B cell (primary cell): ENCODE data around the gene CCR3. TPM values are rescaled to one million over a fixed set of nuclear protein-coding genes. Genes with fewer than 3 reads are reported as not detected.

ENCODE experiments used
- ATAC-seq: fragments of 200-7000 bp; cut with Tn5 transposase; one replicate; pipeline ENCODE4 v1.10.0; 2021; ENCODE audit warnings: low read depth, mild to moderate bottlenecking, moderate number of reproducible peaks, moderate library complexity
- CTCF ChIA-PET: fragments of 350-600 bp; sonication (Branson Sonifier 250); formaldehyde crosslinking; loops from one replicate; lab custom pipeline; 2021; ENCODE audit warnings: antibody characterized with exemption, inconsistent platforms; lab: Charles Lee
- POLR2A ChIA-PET: fragments of 350-600 bp; sonication (Branson Sonifier 250); formaldehyde crosslinking; loops from one replicate; lab custom pipeline; 2021; ENCODE audit warnings: antibody characterized with exemption; lab: Charles Lee
- DNase-seq: peaks from one replicate; pipeline ENCODE4 v3.0.0; 2013
- H2AFZ ChIP-seq: 2 replicates; pipeline ENCODE4 v1.6.1; 2012; ENCODE audit warnings: mild to moderate bottlenecking, low read depth, low read length; ENCODE audit not compliant: insufficient read depth, poor library complexity, severe bottlenecking
- H3K27ac ChIP-seq, 2 donors: 1 replicate in 1 of 2; 2 replicates in 1 of 2; pipeline ENCODE4 v1.5.1; 2012 to 2013; ENCODE audit warnings: low read length in 2 of 2, mild to moderate bottlenecking in 2 of 2, moderate library complexity in 1 of 2
- H3K27me3 ChIP-seq, 4 experiments: fragments of 200-600 bp in 1 of 4; sonication (generic) in 1 of 4; replicated peaks in 1 of 4; 1 replicate in 2 of 4; 2 replicates in 2 of 4; pipeline versions ENCODE4 v1.6.1 to v1.7.0; 2013 to 2016; ENCODE audit warnings: low read length in 3 of 4, mild to moderate bottlenecking in 2 of 4, mixed read lengths in 1 of 4, moderate library complexity in 1 of 4; ENCODE audit not compliant: insufficient read depth in 4 of 4, control insufficient read depth in 3 of 4; ENCODE audit errors: control extremely low read depth in 1 of 4
- H3K36me3 ChIP-seq, 2 experiments: replicated peaks in 1 of 2; 1 replicate in 1 of 2; 2 replicates in 1 of 2; pipeline versions ENCODE4 v1.6.1 to v1.7.1; 2013; ENCODE audit warnings: low read length in 1 of 2; ENCODE audit not compliant: insufficient read depth in 2 of 2, control insufficient read depth in 1 of 2; ENCODE audit errors: control extremely low read depth in 1 of 2, extremely low read depth in 1 of 2
- H3K4me1 ChIP-seq, 2 donors: fragments of 200-600 bp in 1 of 2; sonication (generic) in 1 of 2; 1 replicate in 1 of 2; 2 replicates in 1 of 2; pipeline versions ENCODE4 v1.5.1 to v1.6.1; 2013 to 2017; ENCODE audit warnings: low read length in 2 of 2; ENCODE audit not compliant: control insufficient read depth in 2 of 2, insufficient read depth in 2 of 2
- H3K4me2 ChIP-seq: replicated peaks from 2 replicates; pipeline ENCODE3; 2012; ENCODE audit warnings: mild to moderate bottlenecking, low read depth, low read length; ENCODE audit not compliant: poor library complexity, severe bottlenecking
- H3K4me3 ChIP-seq, 5 experiments: fragments of 200-600 bp in 1 of 5; sonication (generic) in 1 of 5; 1 replicate in 3 of 5; 2 replicates in 2 of 5; pipeline versions ENCODE4 v1.5.1 to v1.7.0; 2011 to 2016; ENCODE audit warnings: low read length in 4 of 5, mild to moderate bottlenecking in 4 of 5, low read depth in 2 of 5, control low read depth in 1 of 5, moderate library complexity in 1 of 5; ENCODE audit not compliant: insufficient read depth in 1 of 5; ENCODE audit errors: control extremely low read depth in 1 of 5, extremely low read depth in 1 of 5
- H3K79me2 ChIP-seq: fragments of 200-600 bp; sonication (generic); one replicate; pipeline ENCODE4 v1.6.0; 2016; ENCODE audit warnings: low read length; ENCODE audit not compliant: control insufficient read depth, insufficient read depth
- H3K9ac ChIP-seq: fragments of 200-600 bp; sonication (generic); 2 replicates; pipeline ENCODE4 v1.6.1; 2017; ENCODE audit warnings: mild to moderate bottlenecking, low read length, moderate library complexity
- H3K9me3 ChIP-seq, 3 donors: one replicate each; pipeline versions ENCODE4 v1.6.1 to v1.7.1; 2013; ENCODE audit warnings: low read length in 2 of 3; ENCODE audit not compliant: control insufficient read depth in 2 of 3, insufficient read depth in 1 of 3; ENCODE audit errors: control extremely low read depth in 1 of 3
- H4K20me1 ChIP-seq: 2 replicates; pipeline ENCODE4 v1.6.0; 2012; ENCODE audit warnings: mild to moderate bottlenecking, low read length; ENCODE audit not compliant: insufficient read depth, control insufficient read depth, poor library complexity, severe bottlenecking
- H3K27ac Mint-ChIP-seq: one replicate; pipeline ENCODE4 v1.8.0; 2021; ENCODE audit warnings: mixed read lengths
- H3K27me3 Mint-ChIP-seq: one replicate; pipeline ENCODE4 v1.8.0; 2021; ENCODE audit warnings: mixed read lengths
- H3K4me1 Mint-ChIP-seq: one replicate; pipeline ENCODE4 v1.8.0; 2021; ENCODE audit warnings: mixed read lengths
- H3K4me3 Mint-ChIP-seq: one replicate; pipeline ENCODE4 v1.8.0; 2021; ENCODE audit warnings: mixed read lengths
- H3K9me3 Mint-ChIP-seq: one replicate; pipeline ENCODE4 v1.8.0; 2022; ENCODE audit warnings: mixed read lengths; ENCODE audit not compliant: insufficient read depth
- EZH2 ChIP-seq: IDR thresholded peaks from 2 replicates; pipeline ENCODE4 v1.6.1; 2012; ENCODE audit warnings: borderline replicate concordance, low read depth, mild to moderate bottlenecking, moderate library complexity, low read length; ENCODE audit not compliant: insufficient read depth, poor library complexity, severe bottlenecking
- WGBS: methylation state at CpG from one replicate; pipeline ENCODE4 v1.1.5; 2013; ENCODE audit warnings: missing lambda C conversion rate; ENCODE audit not compliant: insufficient coverage; 5-methylcytosine and 5-hydroxymethylcytosine counted together
- intact Hi-C: fragments of 100-400 bp; cut with micrococcal nuclease; formaldehyde crosslinking; loops from one replicate; pipeline ENCODE4 v1.10.0; 2022
- polyA plus RNA-seq: library from polyadenylated mRNA; depleted of rRNA; stranded (reverse); fragments of >200 nt; gene quantifications from 2 replicates; pipeline ENCODE4 v1.2.3, GENCODE V29; 2012
- total RNA-seq, 2 donors: library from RNA; stranded (reverse); fragments of 120-200 nt in 1 of 2; gene quantifications; 1 replicate in 1 of 2; 2 replicates in 1 of 2; pipeline versions ENCODE4 v1.2.3 to v1.2.4, GENCODE V29; 2013 to 2022
- TF ChIP-seq, protein P1 (sequence below): fragments of 200-600 bp; IDR thresholded peaks from one replicate; pipeline ENCODE4 v1.8.0; 2022; ENCODE audit warnings: antibody characterized with exemption, mild to moderate bottlenecking

The CCR3 gene
- total and polyA plus RNA-seq, 2 donors (not counting 1 experiment from before 2014, with no cell fraction given) = 0.19 TPM; not detected in 1

DNA sequence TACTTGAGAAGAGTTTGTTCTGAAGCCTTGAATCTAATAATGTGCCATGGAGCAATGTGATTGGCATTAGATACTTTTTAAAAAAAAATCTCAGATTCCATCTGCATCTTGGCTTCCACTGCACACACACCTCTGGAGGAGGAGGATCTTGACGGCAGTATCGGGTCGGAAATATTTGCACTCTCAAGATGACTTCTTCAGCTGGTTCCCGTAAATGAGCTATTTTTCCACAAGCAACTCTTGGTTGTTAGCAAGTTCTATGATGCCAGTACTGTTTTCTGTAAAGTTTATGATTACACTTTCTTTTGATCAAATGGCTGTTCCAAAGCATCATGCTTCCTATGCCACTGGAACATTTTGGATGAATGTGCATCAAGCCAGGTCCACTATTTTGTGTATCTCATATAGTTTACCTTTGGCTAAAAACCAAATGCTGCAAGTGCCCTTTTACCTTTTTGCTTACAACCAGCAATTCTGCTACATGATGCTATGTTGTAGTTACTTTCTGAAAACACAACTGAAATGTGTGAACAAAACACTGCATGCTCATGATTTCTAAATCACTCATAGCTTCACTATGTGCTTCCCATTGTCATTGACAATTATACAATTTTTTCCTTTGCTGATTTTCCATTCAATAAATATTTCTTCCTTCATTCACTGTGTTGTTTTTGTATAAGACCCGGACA, 43.8 kb downstream of the CCR3 start:
- H3K9me3 Mint-ChIP-seq = no peaks in the 10 kb centered on the region
- H3K27me3 Mint-ChIP-seq = no peaks in the 10 kb centered on the region
- Histone ChIP-seq H3K4me1 (peaks cover 12 to 15% of the 10 kb centered on the region in 2 donors), H3K27me3 (no peaks in the 10 kb centered on the region), H3K9me3 (no peaks in the 10 kb centered on the region), H3K36me3 (no peaks in the 10 kb centered on the region), H3K79me2 (no peaks in the 10 kb centered on the region), H3K27ac (no peak overlapping the region), H2AFZ (no peak overlapping the region), H4K20me1 (no peaks in the 10 kb centered on the region), H3K9ac (no peak overlapping the region), H3K4me3 (no peak overlapping the region), H3K4me2 (no peak overlapping the region)
- ATAC-seq = no peak
- intact Hi-C loops = loop anchor here (5.0 kb wide), 1 partner anchor 36 kb away; no protein-coding TSS in a partner anchor
- ChIA-PET POLR2A (no interaction called here), CTCF (interaction anchor here (1.5 to 1.6 kb wide), 2 partner anchors 10 to 82 kb away, joined by 6 to 10 read pairs; no protein-coding TSS in a partner anchor)
- 100% methylated on average over 1 of the region's 5 CpGs for WGBS
- DNase-seq = no peak
- peaks cover 20% of the 10 kb centered on the region for H3K4me1 Mint-ChIP-seq
- TF ChIP-seq EZH2 = no peak
- TF ChIP-seq, protein P1, sequence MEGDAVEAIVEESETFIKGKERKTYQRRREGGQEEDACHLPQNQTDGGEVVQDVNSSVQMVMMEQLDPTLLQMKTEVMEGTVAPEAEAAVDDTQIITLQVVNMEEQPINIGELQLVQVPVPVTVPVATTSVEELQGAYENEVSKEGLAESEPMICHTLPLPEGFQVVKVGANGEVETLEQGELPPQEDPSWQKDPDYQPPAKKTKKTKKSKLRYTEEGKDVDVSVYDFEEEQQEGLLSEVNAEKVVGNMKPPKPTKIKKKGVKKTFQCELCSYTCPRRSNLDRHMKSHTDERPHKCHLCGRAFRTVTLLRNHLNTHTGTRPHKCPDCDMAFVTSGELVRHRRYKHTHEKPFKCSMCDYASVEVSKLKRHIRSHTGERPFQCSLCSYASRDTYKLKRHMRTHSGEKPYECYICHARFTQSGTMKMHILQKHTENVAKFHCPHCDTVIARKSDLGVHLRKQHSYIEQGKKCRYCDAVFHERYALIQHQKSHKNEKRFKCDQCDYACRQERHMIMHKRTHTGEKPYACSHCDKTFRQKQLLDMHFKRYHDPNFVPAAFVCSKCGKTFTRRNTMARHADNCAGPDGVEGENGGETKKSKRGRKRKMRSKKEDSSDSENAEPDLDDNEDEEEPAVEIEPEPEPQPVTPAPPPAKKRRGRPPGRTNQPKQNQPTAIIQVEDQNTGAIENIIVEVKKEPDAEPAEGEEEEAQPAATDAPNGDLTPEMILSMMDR = no peak
- no peak overlapping the region for H3K4me3 Mint-ChIP-seq
- H3K27ac Mint-ChIP-seq = no peak overlapping the region

DNA sequence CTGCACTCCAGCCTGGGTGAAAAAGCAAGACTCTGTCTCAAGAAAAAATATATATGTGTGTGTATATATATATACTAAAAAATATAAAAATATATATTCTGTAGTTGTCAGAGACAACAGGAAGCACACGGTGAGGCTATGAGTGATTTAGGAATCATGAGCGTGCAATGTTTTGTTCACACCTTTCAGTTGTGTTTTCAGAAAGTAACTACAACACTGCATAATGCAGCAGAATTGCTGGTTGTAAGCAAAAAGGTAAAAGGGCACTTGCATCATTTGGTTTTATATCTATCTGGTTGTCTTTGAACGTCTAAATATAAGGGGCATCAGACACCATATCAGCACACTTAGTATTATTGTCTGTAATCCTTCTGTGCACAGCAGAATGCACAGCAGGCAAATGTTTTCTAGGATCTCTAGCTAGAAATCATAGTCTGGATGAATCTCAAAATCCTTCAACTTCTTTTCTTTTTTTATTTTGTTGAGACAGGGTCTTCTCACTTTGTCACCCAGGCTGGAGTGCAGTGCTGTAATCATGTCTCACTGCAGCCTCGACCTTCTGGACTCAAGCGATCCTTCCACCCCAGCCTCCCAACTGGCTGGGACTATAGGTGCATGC, 44.8 kb downstream of the CCR3 start:
- no peaks in the 10 kb centered on the region for H3K9me3 ChIP-seq
- TF ChIP-seq, protein P1 = no peak
- TF ChIP-seq EZH2 = no peak
- H3K4me3 Mint-ChIP-seq = no peak overlapping the region
- no peak overlapping the region for H3K4me2 ChIP-seq
- intact Hi-C loops = loop anchor here (5.0 kb wide), 1 partner anchor 35 kb away; no protein-coding TSS in a partner anchor
- WGBS = no CpG with 5 or more reads among the region's 5 CpGs
- H3K4me3 ChIP-seq = no peak overlapping the region
- no peak overlapping the region for H3K9ac ChIP-seq
- no peak overlapping the region for H3K27ac Mint-ChIP-seq
- H3K27me3 Mint-ChIP-seq = no peaks in the 10 kb centered on the region
- ATAC-seq (no peak), DNase-seq (no peak)
- H2AFZ ChIP-seq = no peak overlapping the region
- H3K79me2 ChIP-seq = no peaks in the 10 kb centered on the region
- peaks cover 12 to 15% of the 10 kb centered on the region in 2 donors for H3K4me1 ChIP-seq
- peaks cover 18% of the 10 kb centered on the region for H3K4me1 Mint-ChIP-seq
- ChIA-PET POLR2A (no interaction called here), CTCF (no interaction called here)
- no peaks in the 10 kb centered on the region for H3K36me3 ChIP-seq
- no peak overlapping the region for H3K27ac ChIP-seq
- no peaks in the 10 kb centered on the region for H3K27me3 ChIP-seq
- H4K20me1 ChIP-seq = no peaks in the 10 kb centered on the region
- no peaks in the 10 kb centered on the region for H3K9me3 Mint-ChIP-seq
